ENCODE measurements around the gene DAAM1. TPM values are rescaled to one million over a fixed set of nuclear protein-coding genes. Genes with fewer than 3 reads are reported as not detected.

The DAAM1 gene
- total RNA-seq, 2 donors from 2014 or later: 94.0 to 99.4 TPM

DNA sequence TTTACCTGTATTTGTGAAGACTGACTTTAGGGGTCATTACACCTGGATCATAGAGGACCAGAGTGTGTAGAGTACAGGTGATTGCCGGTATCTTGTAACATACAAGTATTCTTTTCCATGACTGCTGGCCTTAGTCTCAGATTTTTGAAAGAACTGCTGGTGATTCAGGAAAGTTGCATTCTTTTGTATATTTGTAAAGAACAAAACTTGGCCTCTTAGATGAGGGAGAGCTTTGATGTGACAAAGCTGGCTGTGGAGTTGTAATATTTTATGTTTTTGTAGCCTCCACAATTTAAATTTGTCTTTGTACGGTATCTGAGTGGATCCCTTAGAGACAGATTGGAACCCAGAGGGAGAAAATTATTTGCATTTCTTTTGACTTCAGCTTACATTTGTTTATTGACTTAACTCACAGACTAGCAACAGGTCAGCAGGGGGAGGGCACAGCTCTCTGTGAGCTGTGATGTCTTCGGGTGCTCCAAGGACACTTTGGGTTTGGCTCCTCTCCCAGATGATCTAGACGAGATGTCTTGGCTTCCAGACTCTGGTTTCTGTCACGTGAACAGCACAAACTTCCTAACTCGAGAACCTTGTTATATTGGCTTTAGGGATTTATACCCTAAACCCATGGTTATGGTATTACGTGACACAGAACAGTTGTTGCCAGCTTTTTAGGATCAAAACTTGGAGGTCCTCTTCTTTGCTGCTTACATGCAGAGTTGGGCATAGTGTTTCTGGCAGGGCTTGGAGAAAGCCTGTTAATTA lies 65.9 kb downstream of the DAAM1 start:
- Mint-ChIP-seq H3K4me3 (no peak overlapping the region), H3K27ac (no peak overlapping the region), H3K36me3 (ENCODE audit: low read depth) (peaks cover 8% of the 10 kb centered on the region), H3K27me3 (ENCODE audit: insufficient read depth) (peaks cover 21% of the 10 kb centered on the region), H3K4me1 (peaks cover 43% of the 10 kb centered on the region), H3K9me3 (no peaks in the 10 kb centered on the region)
- H3K27ac ChIP-seq (ENCODE audit: low read depth, low read length): no peak overlapping the region
- peak; percentile 55 for DNase-seq
- H3K9me3 ChIP-seq (ENCODE audit: control insufficient read depth, low read length): no peaks in the 10 kb centered on the region
- H3K9ac ChIP-seq (ENCODE audit: extremely low read depth, low read length, poor library complexity, severe bottlenecking): no peak overlapping the region
- WGBS, 2 experiments (ENCODE audit: insufficient coverage in 1 of 2, insufficient read length in 1 of 2): 83 to 91% methylated on average over 7 of the region's 7 CpGs
- TF ChIP-seq, protein P1, sequence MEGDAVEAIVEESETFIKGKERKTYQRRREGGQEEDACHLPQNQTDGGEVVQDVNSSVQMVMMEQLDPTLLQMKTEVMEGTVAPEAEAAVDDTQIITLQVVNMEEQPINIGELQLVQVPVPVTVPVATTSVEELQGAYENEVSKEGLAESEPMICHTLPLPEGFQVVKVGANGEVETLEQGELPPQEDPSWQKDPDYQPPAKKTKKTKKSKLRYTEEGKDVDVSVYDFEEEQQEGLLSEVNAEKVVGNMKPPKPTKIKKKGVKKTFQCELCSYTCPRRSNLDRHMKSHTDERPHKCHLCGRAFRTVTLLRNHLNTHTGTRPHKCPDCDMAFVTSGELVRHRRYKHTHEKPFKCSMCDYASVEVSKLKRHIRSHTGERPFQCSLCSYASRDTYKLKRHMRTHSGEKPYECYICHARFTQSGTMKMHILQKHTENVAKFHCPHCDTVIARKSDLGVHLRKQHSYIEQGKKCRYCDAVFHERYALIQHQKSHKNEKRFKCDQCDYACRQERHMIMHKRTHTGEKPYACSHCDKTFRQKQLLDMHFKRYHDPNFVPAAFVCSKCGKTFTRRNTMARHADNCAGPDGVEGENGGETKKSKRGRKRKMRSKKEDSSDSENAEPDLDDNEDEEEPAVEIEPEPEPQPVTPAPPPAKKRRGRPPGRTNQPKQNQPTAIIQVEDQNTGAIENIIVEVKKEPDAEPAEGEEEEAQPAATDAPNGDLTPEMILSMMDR (conservative IDR thresholded peaks at IDR 0.05): peak; percentile 12
- H3K4me1 ChIP-seq (ENCODE audit: control insufficient read depth, insufficient read depth, low read length): peaks cover 30% of the 10 kb centered on the region
- H3K36me3 ChIP-seq (ENCODE audit: control insufficient read depth, insufficient read depth, low read length): peaks cover 10% of the 10 kb centered on the region
- peak overlapping the region; percentile 28 for H3K4me3 ChIP-seq (ENCODE audit: low read length)
- H3K27me3 ChIP-seq (ENCODE audit: control insufficient read depth, insufficient read depth, low read length, poor library complexity, severe bottlenecking): no peaks in the 10 kb centered on the region

DNA sequence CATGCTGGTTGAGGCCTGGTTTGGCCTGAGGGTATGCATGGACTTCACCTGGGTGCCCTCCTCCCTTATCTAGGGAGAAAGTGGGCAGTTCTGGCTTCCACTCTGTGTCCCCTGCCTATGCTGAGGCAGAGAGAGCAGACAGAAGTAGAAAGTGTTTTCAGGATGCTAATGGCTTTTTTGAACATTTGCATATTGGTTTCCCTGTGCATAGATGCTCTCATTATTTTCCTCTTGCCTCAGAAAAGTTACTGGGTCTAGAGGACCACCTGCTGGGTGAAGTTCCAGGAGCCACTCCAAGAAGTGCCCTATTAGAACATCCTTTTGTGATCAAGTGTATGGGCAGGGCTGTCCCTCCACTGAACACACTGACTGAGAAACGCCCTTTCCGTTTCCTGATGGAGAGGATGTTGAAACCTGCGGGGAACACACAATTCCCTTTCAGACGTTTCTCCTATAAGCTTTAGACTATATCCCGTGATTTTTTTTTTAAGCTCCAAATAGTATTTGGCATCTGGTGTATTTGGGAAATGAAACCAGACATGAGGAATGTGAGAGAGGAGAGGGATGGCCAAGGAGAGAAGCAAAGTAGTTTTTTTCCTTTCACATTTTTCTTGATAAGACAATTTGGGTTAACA lies 66.6 kb downstream of the DAAM1 start:
- TF ChIP-seq, protein P1 (conservative IDR thresholded peaks at IDR 0.05): no peak
- Mint-ChIP-seq H3K4me1 (peaks cover 45% of the 10 kb centered on the region), H3K27ac (no peak overlapping the region), H3K4me3 (no peak overlapping the region), H3K36me3 (ENCODE audit: low read depth) (peaks cover 8% of the 10 kb centered on the region), H3K27me3 (ENCODE audit: insufficient read depth) (peaks cover 15% of the 10 kb centered on the region), H3K9me3 (no peaks in the 10 kb centered on the region)
- no peak overlapping the region for H3K27ac ChIP-seq (ENCODE audit: low read depth, low read length)
- DNase-seq: no peak
- peaks cover 10% of the 10 kb centered on the region for H3K36me3 ChIP-seq (ENCODE audit: control insufficient read depth, insufficient read depth, low read length)
- peak overlapping the region; percentile 28 for H3K4me3 ChIP-seq (ENCODE audit: low read length)
- H3K9me3 ChIP-seq (ENCODE audit: control insufficient read depth, low read length): no peaks in the 10 kb centered on the region
- 92 to 100% methylated on average over 4 to 5 of the region's 5 CpGs for WGBS, 2 experiments (ENCODE audit: insufficient coverage in 1 of 2, insufficient read length in 1 of 2)
- H3K9ac ChIP-seq (ENCODE audit: extremely low read depth, low read length, poor library complexity, severe bottlenecking): no peak overlapping the region
- peaks cover 32% of the 10 kb centered on the region for H3K4me1 ChIP-seq (ENCODE audit: control insufficient read depth, insufficient read depth, low read length)
- H3K27me3 ChIP-seq (ENCODE audit: control insufficient read depth, insufficient read depth, low read length, poor library complexity, severe bottlenecking): no peaks in the 10 kb centered on the region

DNA sequence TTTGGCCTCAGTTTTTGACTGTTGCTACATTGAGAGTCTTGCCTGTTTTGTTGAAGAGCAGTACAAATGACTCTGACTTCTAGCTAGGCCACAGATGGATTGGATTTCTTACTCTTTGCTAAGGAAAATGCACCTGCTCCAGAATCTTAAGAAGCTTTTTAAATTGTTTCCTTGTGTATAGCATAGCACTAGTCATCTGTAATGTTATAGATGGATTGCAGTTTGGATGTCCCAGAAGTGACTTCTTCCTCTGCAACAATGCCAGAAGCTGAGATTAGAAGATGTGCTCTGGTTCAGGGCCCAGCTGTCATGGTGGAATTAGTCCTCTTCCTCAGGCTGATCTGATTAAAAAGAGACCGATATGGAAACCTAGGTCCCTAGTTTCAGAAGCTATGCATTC lies 67.9 kb downstream of the DAAM1 start:
- H3K9me3 ChIP-seq (ENCODE audit: control insufficient read depth, low read length): no peaks in the 10 kb centered on the region
- Mint-ChIP-seq H3K4me3 (no peak overlapping the region), H3K4me1 (peaks cover 41% of the 10 kb centered on the region), H3K27ac (no peak overlapping the region), H3K36me3 (ENCODE audit: low read depth) (peaks cover 8% of the 10 kb centered on the region), H3K9me3 (no peaks in the 10 kb centered on the region), H3K27me3 (ENCODE audit: insufficient read depth) (peaks cover 4% of the 10 kb centered on the region)
- H3K4me1 ChIP-seq (ENCODE audit: control insufficient read depth, insufficient read depth, low read length): peaks cover 28% of the 10 kb centered on the region
- WGBS, 2 experiments (ENCODE audit: insufficient coverage in 1 of 2, insufficient read length in 1 of 2): 90 to 96% methylated on average over 1 of the region's 1 CpG
- TF ChIP-seq, protein P1 (conservative IDR thresholded peaks at IDR 0.05): no peak
- no peak overlapping the region for H3K27ac ChIP-seq (ENCODE audit: low read depth, low read length)
- H3K36me3 ChIP-seq (ENCODE audit: control insufficient read depth, insufficient read depth, low read length): peaks cover 10% of the 10 kb centered on the region
- H3K4me3 ChIP-seq (ENCODE audit: low read length): no peak overlapping the region
- no peak for DNase-seq
- H3K27me3 ChIP-seq (ENCODE audit: control insufficient read depth, insufficient read depth, low read length, poor library complexity, severe bottlenecking): no peaks in the 10 kb centered on the region
- no peak overlapping the region for H3K9ac ChIP-seq (ENCODE audit: extremely low read depth, low read length, poor library complexity, severe bottlenecking)

All from endodermal cell (in vitro differentiated cells).